ENCODE measurements around the gene CNOT3. TPM values are rescaled to one million over a fixed set of nuclear protein-coding genes. Genes with fewer than 3 reads are reported as not detected.
A peak's percentile ranks its signal among the peaks of the same experiment; 100 is the strongest.

The CNOT3 gene
- total and polyA plus RNA-seq, 2 of the 13 experiments (the other 11 are each of a cell fraction or from before 2014, with no cell fraction given): 4.3 to 5.8 TPM

GRCh38 chr19:54160182-54160811 is 22.7 kb downstream of the CNOT3 start (continued):
- no peak for TF ChIP-seq DDIT3 (CRISPR knock-in tag; IDR thresholded peaks at IDR 0.05)
- TF ChIP-seq POGZ (CRISPR knock-in tag; IDR thresholded peaks at IDR 0.05): 0 out of 2 replicates have a peak, but pooled peaks have one; percentile 6
- 0 out of 2 replicates have a peak, but pooled peaks have one; percentile 47 for TF ChIP-seq ZKSCAN5 (CRISPR knock-in tag; IDR thresholded peaks at IDR 0.05)
- peak; percentile 12; the same call in 1 of the 2 replicates for TF ChIP-seq ZFP91 (CRISPR knock-in tag; IDR thresholded peaks at IDR 0.05; ENCODE audit: borderline replicate concordance)
- TF ChIP-seq ZNF619 (CRISPR knock-in tag; IDR thresholded peaks at IDR 0.05): no peak
- no peak for TF ChIP-seq GATAD2A (CRISPR knock-in tag; IDR thresholded peaks at IDR 0.05)
- no peak for TF ChIP-seq REL (CRISPR knock-in tag; conservative IDR thresholded peaks at IDR 0.05)
- no peak for TF ChIP-seq MAZ (IDR thresholded peaks at IDR 0.05; ENCODE audit: borderline replicate concordance, low read depth, low read length)
- TF ChIP-seq MAZ (CRISPR knock-in tag; IDR thresholded peaks at IDR 0.05; ENCODE audit: low read depth): 0 out of 2 replicates have a peak, but pooled peaks have one; percentile 31
- TF ChIP-seq ZNF224 (CRISPR knock-in tag; IDR thresholded peaks at IDR 0.05): 0 out of 2 replicates have a peak, but pooled peaks have one; percentile 8
- peak; percentile 3 for TF ChIP-seq ASH2L (IDR thresholded peaks at IDR 0.05; ENCODE audit: insufficient read length, low read depth, low read length)
- no peak for TF ChIP-seq RNF2 (conservative IDR thresholded peaks at IDR 0.05; ENCODE audit: low read depth)
- no peak for TF ChIP-seq ZSCAN21 (CRISPR knock-in tag; IDR thresholded peaks at IDR 0.05; ENCODE audit: borderline replicate concordance)
- TF ChIP-seq ZNF720 (CRISPR knock-in tag; IDR thresholded peaks at IDR 0.05): no peak
- no peak for TF ChIP-seq ZFP62 (CRISPR knock-in tag; IDR thresholded peaks at IDR 0.05)
- TF ChIP-seq FOXP4 (CRISPR knock-in tag; IDR thresholded peaks at IDR 0.05): no peak
- TF ChIP-seq SYNCRIP (IDR thresholded peaks at IDR 0.05; ENCODE audit: insufficient read depth, low read depth, low read length): no peak
- TF ChIP-seq TSC22D2 (CRISPR knock-in tag; IDR thresholded peaks at IDR 0.05; ENCODE audit: borderline replicate concordance): no peak
- TF ChIP-seq MXD3 (CRISPR knock-in tag; IDR thresholded peaks at IDR 0.05): no peak
- TF ChIP-seq ZNF235 (CRISPR knock-in tag; IDR thresholded peaks at IDR 0.05; ENCODE audit: borderline replicate concordance): no peak
- TF ChIP-seq YY1 (IDR thresholded peaks at IDR 0.05; ENCODE audit: insufficient read depth, insufficient replicate concordance, low read depth, low read length): no peak
- TF ChIP-seq IRF2 (CRISPR knock-in tag; IDR thresholded peaks at IDR 0.05): no peak
- TF ChIP-seq ZNF350 (CRISPR knock-in tag; IDR thresholded peaks at IDR 0.05; ENCODE audit: borderline replicate concordance, low read depth): no peak
- no peak for TF ChIP-seq ZNF136 (CRISPR knock-in tag; IDR thresholded peaks at IDR 0.05; ENCODE audit: low read depth)
- TF ChIP-seq EZH2 (conservative IDR thresholded peaks at IDR 0.05; ENCODE audit: low read depth, low read length): no peak
- 0 out of 2 replicates have a peak, but pooled peaks have one; percentile 23 for TF ChIP-seq SPEN (CRISPR knock-in tag; IDR thresholded peaks at IDR 0.05; ENCODE audit: low read depth)

Measured in HepG2 (cell line).